NK-92 (cell line): ENCODE measurements around the gene CPOX.
A peak's percentile ranks its signal among the peaks of the same experiment; 100 is the strongest.
"Not testable (repeated sequence)": the region's sequence is repeated elsewhere in the genome, so short reads cannot be mapped to it uniquely, and the experiment has no call there.

ENCODE experiments used
- DNase-seq: peaks from one replicate; lab custom pipeline; 2025; ENCODE audit not compliant: unreplicated experiment; lab: John Stamatoyannopoulos, UW

CPOX gene

DNA sequence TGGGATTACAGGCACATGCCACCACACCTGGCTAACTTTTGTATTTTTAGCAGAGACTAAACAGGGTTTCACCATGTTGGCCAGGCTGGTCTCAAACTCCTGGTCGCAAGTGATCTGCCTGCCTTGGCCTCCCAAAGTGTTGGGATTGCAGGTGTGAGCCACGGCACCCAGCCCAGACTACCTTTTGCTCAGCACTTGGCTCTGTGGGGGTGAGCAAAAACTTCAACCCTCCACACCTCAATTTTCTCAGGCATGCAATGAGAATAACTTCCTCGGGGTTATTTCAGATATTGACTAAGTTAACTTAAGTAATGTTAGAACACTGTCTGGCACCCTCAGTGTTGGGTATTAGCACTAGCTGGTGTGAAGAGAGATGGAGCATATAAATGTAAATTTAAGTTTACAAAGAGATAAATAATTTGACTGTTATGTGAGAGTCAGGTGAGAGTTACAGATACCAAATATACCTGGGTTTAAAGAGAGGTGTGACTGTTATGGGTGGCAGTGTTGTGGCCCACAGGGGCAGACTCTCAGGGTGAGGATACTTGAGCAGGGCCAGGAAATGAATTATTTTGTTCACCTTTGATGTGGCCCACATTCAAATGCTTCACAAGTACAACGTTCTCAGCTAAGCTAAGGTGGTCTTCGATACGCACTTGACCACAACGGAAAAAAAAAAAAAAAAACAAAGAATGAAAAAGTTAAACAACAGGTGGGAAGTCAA is 29.0 kb downstream of the CPOX start:
- no peak for DNase-seq

DNA sequence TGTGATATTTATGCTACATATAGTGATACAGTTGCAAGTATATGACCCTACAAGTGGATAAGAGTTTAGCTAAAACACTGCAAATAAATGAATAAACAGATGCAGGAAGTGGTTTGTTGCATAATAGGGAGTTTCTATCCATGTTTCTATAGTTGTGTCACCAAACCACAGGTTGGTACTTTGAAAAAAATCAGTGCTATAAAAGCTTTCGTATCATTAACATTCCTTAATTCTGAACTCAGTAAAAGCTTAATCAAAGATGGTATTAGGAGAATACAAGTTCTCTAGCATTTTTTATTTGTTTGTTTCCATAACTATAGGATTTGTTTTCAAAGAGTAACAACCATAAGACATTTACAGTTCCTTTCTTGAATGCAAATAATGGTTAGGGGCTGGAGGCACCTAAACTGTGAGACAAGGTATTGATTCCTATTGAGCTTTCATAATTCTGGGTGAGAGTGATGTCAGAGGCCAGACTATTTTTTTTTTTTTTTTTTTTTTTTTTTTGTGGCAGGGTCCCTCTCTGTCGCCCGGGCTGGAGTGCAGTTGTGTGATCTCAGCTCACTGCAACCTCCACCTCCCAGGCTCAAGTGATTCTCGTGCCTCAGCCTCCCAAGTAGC is 29.6 kb downstream of the CPOX start:
- no peak for DNase-seq

DNA sequence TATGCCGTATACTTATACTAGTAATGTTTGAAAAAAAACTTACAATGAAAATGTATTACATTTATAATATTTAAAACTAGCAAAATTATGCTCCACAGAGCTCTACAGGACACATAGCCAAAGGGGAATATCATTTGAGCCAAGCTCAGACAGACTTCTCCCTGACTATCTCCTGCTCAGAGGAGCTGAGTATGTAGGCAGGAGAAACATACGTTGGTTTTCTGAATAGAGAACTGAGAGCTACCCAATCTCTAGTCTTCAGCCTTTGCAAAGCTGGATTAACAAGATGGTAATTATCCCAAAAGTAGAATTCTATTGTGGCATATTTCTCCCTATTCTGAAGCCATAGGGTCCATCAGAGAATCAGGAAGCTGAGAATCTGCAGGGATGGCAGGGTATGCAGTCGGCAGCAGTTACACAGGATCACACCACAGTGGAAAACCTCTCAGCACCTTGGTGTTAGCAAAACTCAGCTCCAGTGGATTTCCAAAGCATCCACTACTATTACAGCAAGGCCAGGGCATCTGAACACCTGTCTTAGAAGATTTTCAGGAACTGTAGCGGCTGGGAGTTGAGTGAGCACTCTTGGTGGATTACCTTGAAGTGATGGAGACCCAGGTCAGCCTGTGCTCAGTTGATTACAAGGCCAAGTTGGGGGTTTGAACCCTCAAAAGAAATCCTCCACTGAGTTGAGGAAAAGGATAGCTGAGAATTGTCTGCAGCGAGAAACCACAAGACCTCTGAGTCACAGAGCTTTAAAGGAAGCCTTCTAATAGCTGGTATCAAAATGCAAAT is 31.5 kb downstream of the CPOX start:
- no peak for DNase-seq

DNA sequence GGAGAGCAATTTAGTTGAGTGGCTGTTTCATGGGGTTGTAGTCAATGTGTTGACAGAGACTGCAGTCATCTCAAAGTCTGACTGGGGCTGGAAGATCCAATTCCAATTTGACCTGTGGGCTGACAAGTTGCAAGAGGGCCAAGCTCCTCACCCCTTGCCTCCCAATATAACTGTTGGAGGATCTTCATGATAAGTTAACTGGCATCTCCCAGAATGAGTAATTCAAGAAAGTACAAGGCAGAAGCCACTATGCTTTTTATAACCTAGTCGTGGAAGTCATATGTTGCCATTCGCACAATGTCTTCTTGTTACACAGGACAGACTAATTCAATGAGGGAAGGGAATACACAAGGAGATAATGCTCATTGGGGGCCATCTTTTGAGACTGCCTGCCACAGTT is 32.5 kb downstream of the CPOX start:
- no peak for DNase-seq

DNA sequence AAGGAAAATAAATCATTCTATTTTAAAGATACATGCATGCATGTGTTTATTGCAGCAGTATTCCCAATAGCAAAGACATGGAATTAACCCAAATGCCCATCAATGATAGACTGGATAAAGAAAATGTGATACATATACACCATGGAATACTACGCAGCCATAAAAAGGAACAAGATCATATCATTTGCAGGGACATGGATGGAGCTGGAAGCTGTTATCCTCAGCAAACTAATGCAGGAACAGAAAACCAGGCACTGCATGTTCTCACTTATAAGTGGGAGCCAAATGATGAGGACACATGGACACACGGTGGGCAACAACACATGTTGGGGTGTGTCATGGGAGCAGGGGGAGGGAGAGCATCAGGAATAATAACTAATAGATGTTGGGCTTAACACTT is 33.6 kb downstream of the CPOX start:
- not testable (repeated sequence) for DNase-seq

DNA sequence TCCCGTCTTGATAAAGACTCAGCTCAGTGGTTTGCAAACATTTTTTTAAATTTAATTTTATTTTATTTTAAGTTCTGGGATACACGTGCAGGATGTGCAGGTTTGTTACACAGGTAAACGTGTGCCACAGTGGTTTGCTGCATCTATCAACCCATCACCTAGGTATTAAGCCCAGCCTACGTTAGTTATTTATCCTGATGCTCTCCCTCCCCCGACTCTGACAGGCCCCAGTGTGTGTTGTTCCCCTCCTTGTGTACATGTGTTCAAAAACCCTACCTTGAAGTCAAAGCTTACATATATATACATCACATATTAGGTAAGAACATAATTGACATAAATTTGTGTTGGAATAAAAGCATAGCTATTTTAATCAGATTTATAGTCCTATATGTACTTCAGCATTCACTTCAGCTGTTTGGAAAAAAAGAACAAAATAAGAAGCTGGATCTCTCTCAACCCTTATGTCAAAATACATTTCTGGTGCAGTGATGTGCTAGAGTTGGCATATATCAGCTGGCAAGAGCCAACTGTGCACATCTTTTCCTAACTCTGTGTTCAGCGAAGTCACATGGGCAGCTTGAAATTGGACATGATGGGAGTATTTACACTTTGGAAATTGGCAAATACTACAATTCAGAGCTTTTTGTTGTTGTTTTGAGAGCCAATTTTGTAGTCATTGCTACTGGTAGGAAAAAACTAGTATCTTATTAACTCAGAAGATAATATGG is 35.1 kb downstream of the CPOX start:
- DNase-seq, result no peak

DNA sequence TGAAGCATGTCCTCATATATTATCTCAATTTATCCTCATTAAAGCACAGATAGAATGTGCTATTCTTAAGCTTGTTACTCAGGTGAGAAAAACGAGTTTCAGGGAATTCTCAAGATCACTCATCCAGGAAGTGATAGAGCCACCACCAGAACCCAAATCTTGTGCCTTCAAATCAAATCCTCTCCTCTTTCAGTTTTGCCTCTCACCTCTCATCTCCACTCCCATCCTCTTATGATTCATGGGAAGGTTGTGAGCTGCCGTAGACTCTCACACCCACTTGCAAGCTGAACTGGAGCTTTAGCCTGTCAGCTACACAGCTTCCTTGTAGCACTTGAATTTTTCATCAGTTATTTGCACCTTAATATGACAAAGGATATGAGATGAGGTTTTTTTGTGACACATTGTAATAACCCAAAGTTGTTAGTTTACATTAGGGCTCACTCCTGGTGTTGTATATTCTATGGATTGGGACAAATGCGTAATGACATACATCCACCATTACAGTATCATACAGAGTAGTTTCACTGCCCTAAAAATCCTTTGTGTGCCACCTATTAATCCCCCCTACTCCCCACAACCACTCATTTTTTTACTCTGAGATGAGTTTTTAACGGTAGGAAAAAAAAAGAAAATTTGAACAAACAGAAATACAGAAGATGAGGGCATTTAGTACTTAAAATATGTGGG is 35.9 kb downstream of the CPOX start:
- no peak for DNase-seq

DNA sequence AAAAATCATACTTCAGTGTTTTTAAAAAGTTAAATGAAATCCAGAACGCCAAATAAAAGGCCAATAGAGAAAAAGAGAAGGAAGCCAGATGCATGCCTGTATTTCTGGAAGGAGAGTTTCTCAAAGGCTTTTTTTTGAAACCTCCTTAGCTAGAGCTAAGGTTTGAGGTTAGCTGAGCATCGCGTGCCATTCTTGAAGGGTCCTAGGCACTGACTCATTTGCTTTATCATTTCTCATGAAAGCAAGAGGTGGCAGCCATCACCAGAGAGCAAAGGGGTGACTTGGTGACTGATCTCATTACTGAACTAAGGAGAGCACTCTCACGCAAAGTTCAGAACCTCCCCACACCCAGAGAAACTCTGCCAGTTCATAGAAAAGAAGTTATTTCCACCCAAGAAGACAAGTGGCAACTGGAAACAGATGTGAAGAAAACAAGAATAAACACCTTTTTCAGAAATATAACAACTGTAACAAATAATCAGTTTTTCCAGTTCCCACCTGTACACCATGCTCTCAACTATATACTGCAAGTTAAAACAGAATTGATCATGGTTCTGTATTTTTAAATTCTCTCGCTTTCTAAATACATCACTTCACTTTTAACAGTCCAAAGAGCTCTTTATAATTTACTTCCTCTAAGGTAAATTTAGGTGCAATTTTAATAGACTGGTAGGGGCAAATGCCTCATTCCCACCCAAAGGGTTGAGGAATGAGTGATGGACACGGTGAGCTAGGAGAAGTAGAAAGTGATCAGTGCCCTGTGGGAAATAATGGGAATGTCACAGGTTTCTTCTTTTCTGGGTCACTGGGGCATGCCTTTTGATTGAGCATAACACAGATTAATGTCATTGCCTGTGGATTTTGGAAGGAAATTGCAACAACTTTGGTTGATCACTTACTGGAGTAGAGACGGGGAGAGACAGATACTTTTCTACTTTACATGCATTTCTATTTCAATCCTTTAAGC is 37.0 kb downstream of the CPOX start:
- DNase-seq, result peak; percentile 21

DNA sequence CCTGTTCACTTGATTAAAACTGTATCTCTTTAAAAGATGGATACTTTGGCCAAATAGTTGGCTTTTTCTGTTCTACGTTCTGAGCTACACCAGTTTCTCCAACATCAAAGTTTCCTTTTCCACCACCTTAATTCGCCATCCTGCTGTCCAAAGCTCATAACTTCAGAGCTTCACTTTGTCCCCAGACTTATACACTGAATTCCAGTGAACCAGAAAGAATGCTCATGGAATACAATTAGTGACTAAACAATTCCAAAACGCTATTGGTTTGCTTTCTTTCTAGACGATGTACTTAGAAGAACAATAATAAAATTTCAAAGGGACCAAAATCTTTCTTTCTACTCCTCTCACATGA is 38.4 kb downstream of the CPOX start:
- no peak for DNase-seq

DNA sequence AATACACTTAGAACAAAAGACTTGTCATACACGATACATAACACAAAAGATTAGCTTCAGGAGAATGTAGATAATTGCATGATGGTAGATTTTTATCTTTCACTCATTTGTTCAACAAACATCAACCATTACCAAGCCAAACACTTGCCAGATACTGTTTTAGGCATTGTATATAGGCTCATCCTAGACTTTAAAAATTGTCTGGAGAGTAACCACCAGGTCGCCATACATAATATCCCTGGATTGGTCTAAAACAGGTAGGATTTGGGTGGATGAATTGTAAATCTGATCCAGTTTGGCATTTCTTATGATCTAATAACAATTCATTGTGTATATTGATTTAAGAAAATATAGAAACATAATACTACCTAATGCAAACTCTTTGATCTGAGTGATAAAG is 38.8 kb downstream of the CPOX start:
- no peak for DNase-seq

DNA sequence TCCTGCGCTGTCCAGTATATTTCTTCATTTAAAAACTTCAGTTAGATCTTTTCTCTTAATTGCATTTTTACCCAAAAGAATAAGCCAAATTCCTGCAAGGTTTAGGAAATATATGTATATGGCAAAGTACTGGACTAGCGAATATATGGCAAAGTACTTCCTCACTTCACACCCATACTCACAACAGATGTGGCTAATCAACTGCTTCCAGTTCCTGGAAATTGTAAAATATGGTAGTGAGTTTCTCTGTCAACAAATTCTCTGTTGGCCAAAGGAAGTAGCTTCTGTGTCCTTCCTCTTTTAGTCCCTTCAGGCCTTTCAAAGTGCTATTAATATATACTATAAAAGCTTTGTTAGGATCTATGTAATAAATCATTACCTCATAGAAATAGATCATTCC is 39.7 kb downstream of the CPOX start:
- no peak for DNase-seq

DNA sequence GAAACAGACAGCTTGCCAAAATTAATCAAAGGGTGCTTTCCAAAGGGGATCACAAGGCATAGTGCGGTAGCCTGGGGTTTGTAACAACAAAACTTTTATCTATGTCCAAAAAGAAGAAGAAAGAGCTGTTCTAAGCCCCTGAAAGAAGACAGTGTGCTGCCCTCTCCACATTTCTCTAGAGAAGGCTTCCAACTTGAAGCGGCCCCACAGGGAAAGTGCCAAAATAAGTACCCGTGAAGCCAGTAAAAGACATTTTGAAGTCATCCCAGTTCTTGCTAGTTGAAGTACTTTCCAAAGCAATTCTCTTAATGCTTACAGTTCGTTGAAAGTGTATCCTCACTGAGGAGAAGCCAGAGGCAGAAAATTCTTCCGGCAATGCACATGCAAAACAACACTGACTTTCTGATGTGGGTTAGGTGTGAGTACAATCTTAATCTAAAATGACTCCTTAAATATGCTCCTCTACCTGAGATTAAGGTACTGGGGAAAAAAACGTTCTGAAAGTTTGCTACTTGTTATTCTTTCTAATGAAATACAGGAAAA is 40.3 kb downstream of the CPOX start:
- no peak for DNase-seq

DNA sequence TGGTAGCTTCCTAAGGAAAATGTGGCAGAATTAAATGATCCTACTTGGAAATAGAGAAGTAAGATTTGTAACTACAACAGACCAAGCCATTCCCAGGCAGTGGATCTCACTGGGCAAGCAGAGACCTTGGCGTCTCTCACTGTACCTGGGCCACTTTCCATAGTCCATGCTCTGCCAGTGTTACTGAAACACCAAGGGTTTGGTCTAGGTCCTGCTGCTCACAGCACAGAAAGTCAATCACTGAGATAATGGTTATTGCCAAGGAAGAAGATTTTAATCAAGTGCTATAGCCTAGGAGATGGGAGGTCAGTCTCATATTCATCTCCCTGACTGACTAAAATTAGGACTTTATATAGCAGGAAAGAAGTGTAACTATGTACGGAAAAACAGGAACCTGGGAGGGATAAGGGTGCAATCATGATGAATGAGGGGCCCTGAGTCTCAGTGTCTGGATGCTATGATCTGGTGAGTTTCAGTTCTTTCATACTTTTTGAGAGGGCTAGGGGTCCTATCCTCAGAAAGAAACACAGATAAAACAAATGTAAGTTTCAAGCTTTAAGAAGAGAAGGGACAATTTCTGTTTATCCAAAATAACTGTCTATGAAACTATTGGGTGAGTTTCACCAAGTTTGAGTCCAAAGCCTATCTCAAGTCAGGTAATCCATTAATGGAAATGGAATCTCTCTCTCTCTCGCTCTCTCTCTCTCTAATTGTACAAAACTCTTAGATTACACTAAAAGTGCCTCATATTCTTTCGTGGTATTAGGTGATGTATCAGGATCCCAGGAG is 41.0 kb downstream of the CPOX start:
- DNase-seq, result no peak

DNA sequence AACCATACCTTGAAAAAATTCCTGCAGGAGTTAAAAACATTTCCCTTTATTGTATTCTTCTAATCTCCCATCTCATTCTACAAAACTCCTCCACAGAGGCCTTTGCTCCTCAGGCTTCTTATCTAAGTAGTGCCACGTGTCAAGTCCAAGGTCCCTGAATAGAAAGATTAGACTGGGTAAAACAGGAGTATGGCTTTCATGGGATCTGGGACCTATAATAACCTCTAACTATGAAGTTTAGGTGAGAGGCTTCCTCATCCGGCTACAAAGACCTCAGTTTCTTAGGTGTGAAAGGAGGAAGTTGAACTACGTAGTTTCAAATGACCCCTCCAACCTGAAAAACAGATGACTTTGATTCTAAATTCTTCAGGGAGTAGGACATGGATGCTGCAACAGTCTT is 41.7 kb downstream of the CPOX start:
- DNase-seq, result no peak

DNA sequence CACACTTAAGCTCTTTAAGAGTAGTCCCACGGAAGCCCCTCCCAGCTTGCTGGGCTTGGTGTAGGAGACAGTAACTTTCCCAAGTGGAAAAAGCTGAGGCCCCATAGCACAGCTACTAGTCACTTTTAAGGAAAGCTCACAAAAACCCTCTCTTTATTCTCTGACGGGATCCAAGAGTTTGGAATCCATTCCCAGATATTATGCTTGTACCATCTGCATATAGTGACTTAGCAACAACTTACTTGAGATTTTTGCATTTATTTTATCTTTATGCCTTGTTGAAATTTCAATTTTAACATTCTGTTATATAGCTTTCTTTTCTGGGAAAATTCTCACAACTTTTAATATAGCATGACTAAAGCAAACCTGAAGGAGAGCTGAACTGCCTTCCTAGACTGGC is 42.2 kb downstream of the CPOX start:
- no peak for DNase-seq

DNA sequence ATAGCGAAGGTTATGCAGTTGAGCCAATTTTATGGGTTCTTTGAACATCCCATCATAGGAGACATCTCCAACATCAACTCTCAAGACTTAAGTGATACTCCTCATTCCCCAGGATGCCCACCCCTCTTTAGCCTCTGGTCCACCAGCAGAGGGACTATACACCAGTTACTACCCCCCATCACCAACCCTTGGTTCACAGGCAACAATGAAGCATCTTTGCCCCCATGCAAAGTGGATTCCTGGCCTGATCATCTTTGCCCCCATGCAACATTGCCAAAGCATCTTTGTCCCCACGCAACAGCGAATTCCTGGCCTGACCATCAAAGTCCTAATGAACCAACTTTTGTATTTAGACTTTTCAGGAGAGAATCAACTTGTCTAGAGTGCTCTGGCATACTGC is 42.6 kb downstream of the CPOX start:
- DNase-seq, result no peak

DNA sequence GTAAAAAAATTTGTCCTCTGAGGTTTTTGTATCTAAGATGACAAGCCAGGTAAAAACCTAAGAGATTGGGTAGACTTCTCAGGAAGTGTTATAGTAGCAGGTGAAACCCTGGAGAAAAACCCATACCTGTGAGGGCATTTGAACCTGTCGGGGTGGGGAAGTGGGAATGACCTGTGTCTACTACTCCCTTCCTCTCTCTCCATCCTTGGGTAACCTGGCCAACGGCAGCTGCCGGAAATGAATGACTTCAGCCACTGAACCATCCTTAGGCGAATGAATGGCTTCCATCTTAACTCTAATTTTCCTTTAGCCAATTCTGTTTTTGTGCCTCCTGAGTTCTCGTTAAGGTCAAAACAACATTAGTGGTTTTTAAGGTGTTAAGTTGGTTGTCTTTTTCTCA is 44.9 kb downstream of the CPOX start:
- no peak for DNase-seq

DNA sequence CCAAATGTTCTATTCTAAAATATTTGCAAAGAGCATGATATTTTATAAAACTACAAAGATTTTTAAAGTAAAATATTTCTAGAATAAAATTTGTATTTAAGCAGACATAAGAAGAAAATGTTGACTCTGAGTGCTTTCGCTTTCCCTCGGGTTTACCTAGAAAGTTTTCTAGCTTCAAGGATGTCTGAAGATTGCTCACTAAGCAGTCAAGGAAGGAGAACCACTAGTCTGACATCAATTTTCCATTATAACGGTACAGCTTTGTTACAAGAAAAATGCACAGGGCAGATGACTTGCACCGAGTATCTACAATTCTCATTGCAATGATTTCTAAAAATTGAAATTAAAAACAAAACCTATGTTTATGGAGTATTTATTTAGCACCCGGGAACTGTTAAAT is 47.5 kb downstream of the CPOX start:
- no peak for DNase-seq

DNA sequence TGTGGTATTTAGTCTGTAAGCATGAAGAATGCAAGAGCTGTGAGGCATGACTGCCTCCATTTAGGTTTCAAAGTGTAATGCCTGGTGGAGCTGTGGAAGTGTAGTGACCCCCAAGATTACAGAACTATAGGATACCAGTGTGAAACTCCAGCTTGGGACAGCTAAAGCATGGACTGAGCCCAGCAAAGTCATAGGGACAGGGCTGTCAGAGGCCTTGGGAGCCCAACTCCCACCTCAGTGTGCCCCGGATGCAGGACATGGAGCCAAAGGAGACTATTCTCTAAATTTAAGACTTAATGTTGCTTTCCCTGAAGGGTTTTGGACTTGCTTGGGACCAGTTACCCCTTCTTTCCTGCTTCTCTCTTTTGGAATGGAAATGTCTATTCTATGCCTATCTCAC is 50.8 kb downstream of the CPOX start:
- no peak for DNase-seq
